KMS-11 (cell line): ENCODE results near the gene CD38.

Experiments
- H2AFZ ChIP-seq: fragments of 200-600 bp; sonication (generic); 2 replicates; pipeline ENCODE4 v1.6.1; 2016; ENCODE audit warnings: antibody characterized with exemption, mixed run types, low read depth
- H3K27ac ChIP-seq: fragments of 200-600 bp; sonication (generic); 2 replicates; pipeline ENCODE4 v1.6.1; 2016; ENCODE audit warnings: mild to moderate bottlenecking, mixed run types
- H3K27me3 ChIP-seq: fragments of 200-600 bp; sonication (generic); 2 replicates; pipeline ENCODE4 v1.6.1; 2017; ENCODE audit warnings: mild to moderate bottlenecking, low read depth, mixed run types, moderate library complexity; ENCODE audit not compliant: insufficient read depth
- H3K36me3 ChIP-seq: fragments of 200-600 bp; sonication (generic); 2 replicates; pipeline ENCODE4 v1.6.1; 2017; ENCODE audit warnings: mild to moderate bottlenecking, mixed run types; ENCODE audit not compliant: insufficient read depth
- H3K4me1 ChIP-seq: fragments of 200-600 bp; sonication (generic); 2 replicates; pipeline ENCODE4 v1.6.1; 2016; ENCODE audit warnings: mild to moderate bottlenecking, low read depth, mixed run types; ENCODE audit not compliant: poor library complexity, severe bottlenecking
- H3K4me2 ChIP-seq: fragments of 200-600 bp; sonication (generic); 2 replicates; pipeline ENCODE4 v1.7.0; 2016; ENCODE audit warnings: mild to moderate bottlenecking, mixed run types
- H3K4me3 ChIP-seq: fragments of 200-600 bp; sonication (generic); IDR thresholded peaks from 2 replicates; pipeline ENCODE4 v1.6.1; 2017; ENCODE audit warnings: low read depth, low read length, mixed read lengths; ENCODE audit not compliant: insufficient read depth
- H3K79me2 ChIP-seq: fragments of 200-600 bp; sonication (generic); 2 replicates; pipeline ENCODE4 v1.6.1; 2016; ENCODE audit warnings: low read depth, mixed run types; ENCODE audit not compliant: insufficient read depth
- H3K9ac ChIP-seq: fragments of 200-600 bp; sonication (generic); 2 replicates; pipeline ENCODE4 v1.6.1; 2016; ENCODE audit warnings: mild to moderate bottlenecking, mixed run types
- H4K20me1 ChIP-seq: fragments of 200-600 bp; sonication (generic); 2 replicates; pipeline ENCODE4 v1.6.1; 2016; ENCODE audit warnings: mild to moderate bottlenecking, mixed run types; ENCODE audit not compliant: insufficient read depth
- TF ChIP-seq, protein P1 (sequence below): fragments of 200-600 bp; sonication (generic); conservative IDR thresholded peaks from 2 replicates; pipeline ENCODE4 v1.6.1; 2017; ENCODE audit warnings: low read depth, mild to moderate bottlenecking, antibody characterized with exemption, low read length, moderate library complexity, mixed read lengths

The CD38 gene

DNA sequence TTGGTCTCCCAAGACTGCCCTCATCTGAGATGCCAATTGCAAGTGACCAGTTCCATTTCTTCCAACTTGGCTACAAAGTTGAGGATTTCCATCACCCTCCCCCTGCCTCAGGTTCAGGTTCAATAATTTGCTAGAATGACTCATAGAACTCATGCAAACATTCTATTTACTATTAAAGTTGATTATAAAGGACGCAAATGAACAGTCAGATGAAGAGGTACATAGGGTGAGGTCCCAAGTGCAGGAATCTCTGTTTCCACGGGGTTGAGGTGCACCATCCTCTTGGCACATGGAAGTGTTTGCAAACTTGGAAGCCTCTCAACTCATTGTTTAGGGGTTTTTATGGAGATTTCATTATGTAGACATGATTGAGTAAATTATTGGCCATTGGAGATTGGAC, 119.4 kb downstream of the CD38 start:
- Histone ChIP-seq H3K9ac (no peak overlapping the region), H3K27ac (no peak overlapping the region), H3K4me2 (no peak overlapping the region), H3K79me2 (no peaks in the 10 kb centered on the region), H4K20me1 (no peaks in the 10 kb centered on the region), H3K36me3 (no peaks in the 10 kb centered on the region), H3K4me1 (no peaks in the 10 kb centered on the region), H3K27me3 (no peaks in the 10 kb centered on the region), H3K4me3 (no peak overlapping the region), H2AFZ (no peak overlapping the region)
- TF ChIP-seq, protein P1, sequence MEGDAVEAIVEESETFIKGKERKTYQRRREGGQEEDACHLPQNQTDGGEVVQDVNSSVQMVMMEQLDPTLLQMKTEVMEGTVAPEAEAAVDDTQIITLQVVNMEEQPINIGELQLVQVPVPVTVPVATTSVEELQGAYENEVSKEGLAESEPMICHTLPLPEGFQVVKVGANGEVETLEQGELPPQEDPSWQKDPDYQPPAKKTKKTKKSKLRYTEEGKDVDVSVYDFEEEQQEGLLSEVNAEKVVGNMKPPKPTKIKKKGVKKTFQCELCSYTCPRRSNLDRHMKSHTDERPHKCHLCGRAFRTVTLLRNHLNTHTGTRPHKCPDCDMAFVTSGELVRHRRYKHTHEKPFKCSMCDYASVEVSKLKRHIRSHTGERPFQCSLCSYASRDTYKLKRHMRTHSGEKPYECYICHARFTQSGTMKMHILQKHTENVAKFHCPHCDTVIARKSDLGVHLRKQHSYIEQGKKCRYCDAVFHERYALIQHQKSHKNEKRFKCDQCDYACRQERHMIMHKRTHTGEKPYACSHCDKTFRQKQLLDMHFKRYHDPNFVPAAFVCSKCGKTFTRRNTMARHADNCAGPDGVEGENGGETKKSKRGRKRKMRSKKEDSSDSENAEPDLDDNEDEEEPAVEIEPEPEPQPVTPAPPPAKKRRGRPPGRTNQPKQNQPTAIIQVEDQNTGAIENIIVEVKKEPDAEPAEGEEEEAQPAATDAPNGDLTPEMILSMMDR = no peak

DNA sequence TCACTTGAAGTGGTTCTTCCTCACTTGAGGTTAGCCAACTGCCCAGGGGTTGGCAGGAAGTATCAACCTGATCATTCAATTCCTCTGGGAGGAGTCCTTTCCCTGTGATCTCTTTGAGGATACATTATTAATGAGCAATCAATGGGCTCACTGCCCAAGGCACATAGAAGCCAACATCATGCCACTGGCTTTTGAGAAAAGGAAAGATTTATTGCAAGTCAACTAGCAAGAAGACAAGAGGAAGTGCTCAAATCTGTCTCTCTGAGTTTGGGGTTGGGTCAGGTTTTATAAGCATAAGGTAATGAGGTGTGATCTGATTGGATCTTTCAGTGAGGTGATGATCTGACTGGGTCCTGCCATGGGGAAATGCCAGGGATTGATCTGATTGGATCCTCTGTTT, 120.8 kb downstream of the CD38 start:
- no peak overlapping the region for H3K4me2 ChIP-seq
- H2AFZ ChIP-seq = no peak overlapping the region
- no peak overlapping the region for H3K9ac ChIP-seq
- TF ChIP-seq, protein P1 = no peak
- H3K4me1 ChIP-seq = no peaks in the 10 kb centered on the region
- no peaks in the 10 kb centered on the region for H4K20me1 ChIP-seq
- H3K79me2 ChIP-seq = no peaks in the 10 kb centered on the region
- H3K4me3 ChIP-seq = no peak overlapping the region
- no peaks in the 10 kb centered on the region for H3K27me3 ChIP-seq
- no peaks in the 10 kb centered on the region for H3K36me3 ChIP-seq
- no peak overlapping the region for H3K27ac ChIP-seq

DNA sequence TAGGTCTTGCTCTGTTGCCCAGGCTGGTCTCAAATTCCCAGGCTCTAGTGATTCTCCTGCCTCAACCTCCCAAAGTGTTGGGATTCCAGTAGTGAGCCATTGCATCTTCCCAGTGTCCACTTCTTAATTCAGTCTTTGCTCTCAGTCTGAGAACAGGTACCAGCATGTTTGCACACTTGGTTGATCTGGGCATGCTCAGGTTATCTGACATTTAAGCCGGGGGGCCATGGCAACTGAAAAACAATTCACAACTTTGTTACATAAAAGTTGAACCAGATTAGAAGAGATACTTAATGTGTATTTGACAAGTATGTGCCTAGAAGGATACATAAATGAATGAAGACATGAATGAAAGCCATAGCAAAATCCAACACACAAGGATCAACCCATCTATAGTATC, 121.4 kb downstream of the CD38 start:
- Histone ChIP-seq H4K20me1 (no peaks in the 10 kb centered on the region), H3K27ac (no peak overlapping the region), H3K4me3 (no peak overlapping the region), H3K9ac (no peak overlapping the region), H3K79me2 (no peaks in the 10 kb centered on the region), H2AFZ (no peak overlapping the region), H3K27me3 (no peaks in the 10 kb centered on the region), H3K36me3 (no peaks in the 10 kb centered on the region), H3K4me2 (no peak overlapping the region), H3K4me1 (no peaks in the 10 kb centered on the region)
- TF ChIP-seq, protein P1 = no peak

DNA sequence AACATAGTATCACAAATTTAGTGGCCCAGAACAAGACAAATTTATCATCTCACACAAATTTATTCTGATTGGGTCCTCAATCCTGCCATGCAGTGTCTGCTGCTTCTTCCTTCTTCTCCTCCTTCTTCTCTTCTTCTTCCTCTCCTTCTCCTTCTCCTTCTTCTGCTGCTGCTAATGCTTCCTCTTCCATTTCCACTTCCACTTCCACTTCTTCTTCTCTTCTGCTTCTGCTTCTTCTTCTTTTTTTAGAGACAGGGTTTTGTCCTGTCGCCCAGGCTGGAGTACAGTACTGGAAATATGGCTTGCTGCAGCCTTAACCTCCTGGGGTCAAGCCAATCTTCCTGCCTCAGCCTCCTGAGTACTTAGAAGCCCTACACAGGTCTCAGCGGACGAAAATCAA, 122.9 kb downstream of the CD38 start:
- Histone ChIP-seq H3K36me3 (no peaks in the 10 kb centered on the region), H3K27me3 (no peaks in the 10 kb centered on the region), H3K9ac (no peak overlapping the region), H2AFZ (no peak overlapping the region), H3K79me2 (no peaks in the 10 kb centered on the region), H3K4me1 (no peaks in the 10 kb centered on the region), H3K4me3 (no peak overlapping the region), H3K4me2 (no peak overlapping the region), H4K20me1 (no peaks in the 10 kb centered on the region), H3K27ac (no peak overlapping the region)
- TF ChIP-seq, protein P1 = no peak

DNA sequence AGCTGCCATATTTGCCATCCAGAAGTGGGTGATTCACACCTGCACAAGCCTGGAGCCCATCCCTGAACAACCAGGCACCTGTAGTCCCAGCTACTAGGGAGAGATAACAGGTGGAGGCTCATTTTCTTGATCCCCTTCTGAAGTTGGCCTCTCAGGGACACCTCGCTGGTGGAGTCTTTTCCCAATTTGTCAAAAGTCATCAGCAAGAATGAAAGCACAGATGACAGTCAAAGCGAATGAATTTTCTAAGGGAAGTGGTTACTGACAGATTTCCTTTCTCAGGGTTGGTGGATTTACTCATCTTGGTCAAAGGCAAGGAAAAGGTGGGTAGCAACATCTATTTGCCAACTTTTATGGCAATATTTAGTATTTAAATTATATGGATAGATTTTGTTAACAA, 123.9 kb downstream of the CD38 start:
- H3K79me2 ChIP-seq = no peaks in the 10 kb centered on the region
- H3K4me3 ChIP-seq = no peak overlapping the region
- no peak overlapping the region for H3K27ac ChIP-seq
- H4K20me1 ChIP-seq = no peaks in the 10 kb centered on the region
- no peak overlapping the region for H3K9ac ChIP-seq
- H3K4me2 ChIP-seq = no peak overlapping the region
- H2AFZ ChIP-seq = no peak overlapping the region
- H3K36me3 ChIP-seq = no peaks in the 10 kb centered on the region
- H3K4me1 ChIP-seq = no peaks in the 10 kb centered on the region
- TF ChIP-seq, protein P1 = no peak
- H3K27me3 ChIP-seq = no peaks in the 10 kb centered on the region
